ENCODE data around the gene ARID1A.
"Not testable (repeated sequence)": the region's sequence is repeated elsewhere in the genome, so short reads cannot be mapped to it uniquely, and the experiment has no call there.

ARID1A gene

GRCh38 chr1:26697978-26698849, 2.4 kb downstream of the ARID1A start:
- peak; percentile 43 for DNase-seq

GRCh38 chr1:26700711-26701110, 4.9 kb downstream of the ARID1A start:
- DNase-seq, result no peak

- DNase-seq, result no peak
These were observed 5.6 kb downstream of the ARID1A start for GRCh38 chr1:26701266-26701994.

DNA sequence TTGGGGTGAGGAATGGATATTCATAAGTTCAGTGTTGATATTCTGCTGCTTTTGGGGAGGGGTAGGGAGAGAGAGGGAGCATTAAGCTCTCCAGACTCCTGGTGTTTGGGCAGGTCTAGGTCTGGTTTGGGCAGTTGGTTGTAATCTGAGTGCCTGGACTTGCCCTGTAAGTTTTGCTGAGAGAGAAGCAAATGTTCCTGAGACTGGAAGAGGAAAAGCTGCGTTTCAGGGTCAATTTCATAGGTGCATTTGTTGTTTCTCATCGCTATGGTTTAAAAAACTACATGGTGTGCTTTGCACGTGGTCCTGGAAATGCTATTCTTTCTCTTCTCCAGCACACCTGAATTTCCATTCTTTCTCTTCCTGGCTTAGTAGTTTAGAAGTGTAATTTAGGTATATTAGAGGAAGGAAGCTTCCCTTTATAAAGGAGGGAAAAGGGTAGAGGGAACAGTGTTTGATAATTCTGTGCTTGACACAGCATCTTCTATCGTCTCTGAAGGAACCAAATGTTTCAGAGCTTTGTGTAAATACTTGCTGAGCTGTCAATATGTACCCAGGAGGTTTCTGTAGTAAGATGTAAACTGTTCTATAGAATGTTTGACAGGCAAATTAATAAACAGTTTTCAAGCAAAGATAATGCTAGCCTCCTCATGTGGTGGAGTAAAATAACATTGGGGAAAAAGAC, 6.3 kb downstream of the ARID1A start:
- no peak for DNase-seq

GRCh38 chr1:26702680-26703038, 6.8 kb downstream of the ARID1A start:
- no peak for DNase-seq

DNA sequence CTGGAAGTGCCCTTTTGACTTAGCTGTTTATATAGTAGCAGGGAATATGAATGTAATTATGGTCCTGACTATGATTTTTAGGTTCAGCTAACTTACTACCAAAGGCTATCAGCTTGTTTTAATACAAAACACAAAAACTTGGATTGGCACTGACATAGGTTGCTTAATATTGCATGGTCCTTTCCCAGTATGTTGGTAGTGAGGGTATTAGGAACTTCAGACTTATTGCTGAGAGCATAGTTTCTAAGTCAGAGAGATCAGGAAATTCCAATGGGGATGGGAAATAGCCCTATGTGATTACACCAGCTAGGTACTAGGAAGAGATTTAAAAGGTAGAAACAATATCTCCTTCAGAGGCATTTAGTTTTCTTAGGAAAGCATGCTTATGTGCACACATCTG, 7.7 kb downstream of the ARID1A start:
- DNase-seq, result no peak

GRCh38 chr1:26704629-26705028, 8.8 kb downstream of the ARID1A start:
- no peak for DNase-seq

GRCh38 chr1:26705227-26705626, 9.4 kb downstream of the ARID1A start:
- DNase-seq, result not testable (repeated sequence)

DNA sequence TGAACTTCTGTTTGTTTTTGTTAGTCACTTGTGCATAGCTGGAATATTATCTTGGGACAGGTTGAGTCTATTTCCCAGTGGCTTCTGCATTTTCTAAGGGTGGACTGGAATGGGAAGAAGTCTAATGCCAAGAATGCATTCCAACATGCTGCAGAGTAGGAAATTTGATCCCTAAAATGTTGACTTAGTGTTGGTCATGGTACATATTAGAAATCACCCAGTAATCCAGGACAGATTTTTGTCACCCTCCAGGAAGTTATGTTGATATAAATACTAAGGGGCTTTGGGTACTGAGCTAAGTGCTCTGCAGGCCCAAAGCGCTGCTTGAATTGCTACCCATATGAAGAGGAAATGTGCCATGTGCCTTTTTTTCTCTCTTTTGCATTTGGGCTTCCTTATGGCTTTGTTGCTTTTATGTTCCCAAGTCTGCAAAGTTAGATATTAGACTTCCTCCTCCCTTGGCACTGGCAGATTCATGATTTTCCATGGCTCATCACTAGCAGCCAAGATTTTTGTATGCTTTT, 10.0 kb downstream of the ARID1A start:
- DNase-seq, result no peak

DNA sequence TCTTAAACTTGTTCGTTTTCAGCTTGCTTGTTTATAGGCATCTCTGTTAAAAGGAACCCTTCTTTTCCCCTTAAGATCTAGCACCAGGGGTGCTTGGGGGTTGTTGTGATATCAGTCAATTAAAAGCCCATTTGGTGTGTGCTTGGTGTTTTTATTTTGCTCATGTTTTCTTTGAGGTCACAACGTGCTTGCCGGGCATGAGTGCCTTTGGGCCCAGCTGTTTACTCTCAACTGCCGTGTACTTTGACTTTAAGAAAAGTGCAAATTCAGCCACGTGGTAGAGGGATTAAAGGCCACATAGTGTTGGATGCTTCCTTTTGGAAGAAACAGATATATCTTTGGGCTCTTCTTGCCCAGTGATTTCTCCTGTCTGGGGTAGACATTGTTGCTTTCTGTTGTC, 10.5 kb downstream of the ARID1A start:
- no peak for DNase-seq

DNA sequence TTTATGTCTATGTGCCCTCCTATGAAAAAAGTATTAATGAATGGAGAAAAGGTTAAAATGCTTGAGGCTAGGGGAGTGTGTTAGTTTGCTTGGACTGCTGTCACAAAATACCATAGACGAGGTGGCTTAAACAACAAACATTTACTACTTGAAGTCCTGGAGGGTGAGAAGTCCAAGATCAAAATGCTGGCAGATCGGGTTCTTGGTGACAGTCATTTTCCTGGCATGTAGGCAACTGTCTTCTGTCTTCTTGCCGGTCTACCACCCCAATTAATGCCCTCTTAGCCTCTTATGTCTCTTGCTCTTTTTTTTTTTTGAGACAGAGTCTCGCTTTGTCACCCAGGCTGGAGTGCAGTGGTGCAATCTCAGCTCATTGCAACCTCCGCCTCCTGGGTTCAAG, 15.0 kb downstream of the ARID1A start:
- DNase-seq, result no peak

- DNase-seq, result no peak
These were observed 16.0 kb downstream of the ARID1A start for GRCh38 chr1:26711777-26712176.

GRCh38 chr1:26717017-26717491, 21.2 kb downstream of the ARID1A start:
- DNase-seq, result no peak

- DNase-seq, result no peak
These were observed 23.4 kb downstream of the ARID1A start for GRCh38 chr1:26719205-26719604.

DNA sequence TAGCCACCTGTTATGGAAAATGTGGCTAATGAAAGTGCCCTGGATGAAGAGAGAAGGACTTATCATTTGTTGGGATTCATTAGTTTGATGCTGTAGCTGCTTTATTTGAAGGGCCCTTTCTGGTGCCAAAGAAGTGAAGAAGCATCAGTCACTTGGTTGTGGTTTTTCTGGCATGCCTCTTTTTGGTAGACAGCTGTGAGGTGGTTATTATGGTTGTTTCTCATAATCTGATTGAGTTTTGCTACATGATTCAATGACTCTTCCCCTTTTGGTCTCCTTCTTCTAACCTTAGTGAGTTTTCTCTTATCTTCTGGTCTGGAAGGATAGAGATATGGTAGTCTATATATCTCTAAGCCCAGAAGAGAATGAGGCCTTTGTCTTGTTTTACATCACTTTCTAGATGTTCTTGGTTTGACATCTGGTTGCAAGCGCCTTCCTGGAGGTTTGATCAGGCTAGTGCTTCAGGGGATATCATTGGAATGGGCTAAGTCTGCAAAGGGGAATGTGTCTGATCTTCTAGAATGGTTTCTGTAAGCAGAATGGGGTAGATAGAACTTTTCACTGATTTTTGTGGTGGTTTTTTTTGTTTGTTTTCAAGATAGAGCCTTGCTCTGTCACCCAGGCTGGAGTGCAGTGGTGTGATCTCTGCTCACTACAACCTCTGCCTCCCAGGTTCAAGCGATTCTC, 26.0 kb downstream of the ARID1A start:
- DNase-seq, result peak; percentile 31

DNA sequence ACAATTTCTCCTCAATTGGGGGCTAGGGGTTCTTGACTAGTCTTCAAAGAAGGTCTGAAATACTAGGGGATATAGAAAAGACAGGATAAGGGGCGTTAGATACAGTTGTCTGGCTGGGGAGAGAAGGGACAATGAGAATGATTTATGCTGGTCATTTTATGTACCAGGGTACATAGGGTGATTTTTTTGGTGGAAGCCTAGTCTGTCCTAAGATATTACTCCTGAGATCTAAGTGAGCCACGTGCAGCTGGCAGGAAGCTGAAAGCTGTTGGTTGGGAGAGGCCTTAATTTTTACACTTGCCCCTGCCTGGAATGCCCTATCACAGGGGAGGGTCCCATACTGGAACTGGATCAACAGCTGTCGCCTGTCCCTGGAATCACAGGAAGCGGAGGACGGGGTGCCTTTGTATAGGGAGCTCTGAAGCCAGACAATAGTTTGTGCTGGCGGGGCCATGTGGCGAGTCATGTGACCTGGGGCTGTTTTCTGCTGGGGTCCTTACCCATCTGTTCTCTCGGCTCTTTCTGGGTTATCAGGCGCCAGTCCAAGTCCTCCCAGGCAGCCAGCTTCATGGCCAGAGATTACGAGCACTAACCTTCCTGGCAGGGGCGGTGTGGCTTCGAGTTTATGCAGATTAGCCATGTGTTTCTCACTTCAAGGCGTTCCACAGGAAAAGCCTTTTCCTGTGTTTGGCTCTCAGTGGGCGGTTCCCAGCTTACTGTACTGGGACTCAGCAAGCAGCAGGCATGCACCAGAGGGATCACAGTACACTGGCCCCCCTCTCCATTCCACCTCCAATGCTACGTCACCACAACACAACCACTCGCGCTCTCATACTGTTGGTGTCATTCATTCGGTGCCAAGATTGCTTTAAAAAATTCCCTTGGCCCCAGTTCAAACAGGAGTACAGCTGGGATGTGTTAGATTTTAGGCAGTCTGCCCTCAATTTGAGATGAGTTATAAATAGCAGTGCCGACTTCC, 27.5 kb downstream of the ARID1A start:
- peak; percentile 70 for DNase-seq

DNA sequence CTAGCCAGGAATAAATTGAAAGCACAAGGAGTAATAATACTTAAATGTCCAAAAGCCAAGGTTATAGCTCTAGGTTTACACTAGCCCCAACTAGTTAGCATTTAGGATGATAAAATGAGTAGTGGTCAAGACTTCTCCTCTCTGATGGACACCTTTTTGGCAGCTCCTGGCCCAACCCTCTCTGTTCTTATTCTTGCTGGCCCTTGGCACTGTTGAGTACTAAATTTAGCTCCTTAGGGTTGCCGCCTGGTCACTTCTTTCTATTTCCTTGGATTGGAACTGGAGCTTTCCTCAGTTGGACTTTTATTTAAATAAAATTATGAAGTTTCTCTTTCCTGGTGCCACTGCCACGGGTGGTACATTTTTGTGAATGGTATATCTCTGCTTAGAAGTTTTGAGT, 28.3 kb downstream of the ARID1A start:
- no peak for DNase-seq

- DNase-seq, result no peak
These were observed 29.1 kb downstream of the ARID1A start for GRCh38 chr1:26724926-26725325.

DNA sequence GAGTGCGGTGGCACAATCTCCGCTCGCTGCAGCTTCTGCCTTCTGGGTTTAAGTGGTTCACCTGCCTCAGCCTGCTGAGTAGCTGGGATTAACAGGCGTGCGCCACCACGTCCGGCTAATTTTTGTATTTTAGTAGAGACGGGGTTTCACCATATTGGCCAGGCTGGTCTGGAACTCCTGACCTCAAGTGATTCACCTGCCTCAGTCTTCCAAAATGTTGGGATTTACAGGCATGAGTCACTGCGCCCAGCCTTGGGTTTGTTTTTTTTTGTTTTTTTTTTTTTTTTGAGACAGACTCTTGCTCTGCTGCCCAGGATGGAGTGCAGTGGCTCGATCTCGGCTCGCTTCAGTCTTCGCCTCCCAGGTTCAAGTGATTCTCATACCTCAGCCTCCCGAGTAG, 30.1 kb downstream of the ARID1A start:
- DNase-seq, result not testable (repeated sequence)

- DNase-seq, result no peak
These were observed 31.0 kb downstream of the ARID1A start for GRCh38 chr1:26726784-26727183.

DNA sequence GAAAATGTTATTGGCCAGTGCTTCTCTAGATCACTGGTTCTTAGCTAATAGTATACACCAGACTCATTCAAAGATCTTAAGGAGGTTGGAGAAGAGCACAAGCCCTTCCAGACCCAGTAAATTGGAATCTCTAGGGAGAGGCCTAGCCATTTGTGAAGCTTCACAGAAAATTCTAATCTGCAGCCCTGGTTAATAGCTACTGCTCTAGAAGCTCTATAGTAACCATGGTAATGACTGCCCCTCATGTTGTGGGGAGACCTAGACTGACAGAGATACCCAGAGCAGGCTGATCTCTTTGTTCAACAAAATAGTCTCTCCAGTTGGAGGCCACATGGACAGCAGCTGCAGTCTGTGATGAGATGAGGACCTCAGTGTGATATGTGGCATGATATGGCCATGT, 31.7 kb downstream of the ARID1A start:
- DNase-seq, result no peak

DNA sequence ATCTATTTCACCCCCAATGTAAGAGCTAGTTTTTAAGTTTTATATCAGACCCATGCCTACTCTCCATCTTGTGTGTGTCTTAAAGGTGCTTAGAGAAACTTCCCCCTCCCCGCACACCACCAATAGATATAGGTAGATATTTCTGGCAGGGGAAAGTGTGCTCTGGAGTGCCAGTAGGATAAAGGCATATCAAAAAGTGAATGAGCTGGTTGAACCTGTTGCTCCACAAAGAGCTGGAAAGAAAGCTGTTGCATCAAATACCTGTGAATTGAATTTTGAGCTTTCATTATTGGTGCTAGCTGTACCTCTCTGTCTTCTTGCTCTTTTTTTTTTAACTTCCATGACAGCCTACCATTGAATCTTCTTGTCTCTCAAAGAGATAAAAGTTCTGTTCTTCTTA, 32.8 kb downstream of the ARID1A start:
- DNase-seq, result no peak

Measured in GF-D8 (cell line).